Activated gamma-delta T cell (primary cell): ENCODE measurements around the gene OR2Z1.

ENCODE experiments used
- DNase-seq: peaks from one replicate; lab custom pipeline; 2025; lab: John Stamatoyannopoulos, UW
- total RNA-seq, 2 donors: gene quantifications; one replicate each; lab custom pipeline; 2026; lab: John Stamatoyannopoulos, UW

OR2Z1 gene, protein sequence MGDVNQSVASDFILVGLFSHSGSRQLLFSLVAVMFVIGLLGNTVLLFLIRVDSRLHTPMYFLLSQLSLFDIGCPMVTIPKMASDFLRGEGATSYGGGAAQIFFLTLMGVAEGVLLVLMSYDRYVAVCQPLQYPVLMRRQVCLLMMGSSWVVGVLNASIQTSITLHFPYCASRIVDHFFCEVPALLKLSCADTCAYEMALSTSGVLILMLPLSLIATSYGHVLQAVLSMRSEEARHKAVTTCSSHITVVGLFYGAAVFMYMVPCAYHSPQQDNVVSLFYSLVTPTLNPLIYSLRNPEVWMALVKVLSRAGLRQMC
- 0 reads per million in 2 donors for total RNA-seq

DNA sequence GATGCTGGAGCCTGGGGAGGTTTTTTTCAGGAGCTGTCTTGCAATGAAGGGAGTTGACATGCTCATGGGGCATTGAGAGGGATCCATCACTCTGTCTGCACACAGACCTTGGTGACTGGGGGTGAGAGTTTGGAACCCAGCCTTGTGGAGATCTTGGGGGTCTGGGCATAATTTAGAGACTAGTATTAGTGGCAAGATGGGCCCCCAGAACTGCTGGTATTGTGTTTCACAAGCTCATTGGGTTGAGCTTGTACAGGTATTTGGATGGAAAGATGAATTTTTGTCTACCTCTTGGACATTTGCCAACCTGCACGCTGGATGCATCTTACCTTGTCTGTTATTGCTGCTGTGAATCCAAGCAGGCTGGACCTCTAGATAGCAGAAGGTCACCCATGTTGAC lies at the start of gene OR2Z1:
TSS of gene OR2Z1 (plus strand) at position 301 of the 400 bp plus-strand sequence. CDS start 9,395 bp downstream, outside the sequence.
- DNase-seq, result no peak

DNA sequence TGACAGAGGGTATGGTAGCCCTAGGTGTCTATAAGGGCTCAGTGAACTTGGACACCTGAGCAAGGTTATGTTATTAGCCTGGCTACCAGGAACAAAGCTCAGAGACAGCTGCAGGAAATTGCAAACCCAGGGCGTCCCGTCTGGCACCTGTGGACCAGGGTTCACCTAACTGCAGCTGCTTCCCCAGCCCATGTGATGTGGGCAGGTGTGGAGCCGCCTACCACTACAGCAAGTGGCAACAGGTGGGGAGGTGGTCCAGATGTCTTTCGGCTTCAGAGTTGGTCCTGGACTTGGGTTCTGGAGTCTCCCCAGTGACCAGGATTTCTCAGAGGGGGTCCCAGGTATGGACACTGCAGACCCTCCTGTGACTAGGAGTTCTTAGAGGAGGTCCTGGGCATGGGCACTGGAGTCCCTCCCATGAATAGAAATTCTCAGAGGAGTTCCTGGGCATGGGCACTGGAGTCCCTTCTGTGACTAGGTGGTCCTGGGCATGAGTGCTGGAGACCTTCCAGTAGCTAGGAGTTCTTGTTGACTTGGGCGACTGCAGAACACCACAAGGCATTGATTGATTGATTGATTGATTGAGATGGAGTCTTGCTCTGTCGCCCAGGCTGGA lies 48.0 kb upstream of the OR2Z1 start:
- DNase-seq, result no peak

DNA sequence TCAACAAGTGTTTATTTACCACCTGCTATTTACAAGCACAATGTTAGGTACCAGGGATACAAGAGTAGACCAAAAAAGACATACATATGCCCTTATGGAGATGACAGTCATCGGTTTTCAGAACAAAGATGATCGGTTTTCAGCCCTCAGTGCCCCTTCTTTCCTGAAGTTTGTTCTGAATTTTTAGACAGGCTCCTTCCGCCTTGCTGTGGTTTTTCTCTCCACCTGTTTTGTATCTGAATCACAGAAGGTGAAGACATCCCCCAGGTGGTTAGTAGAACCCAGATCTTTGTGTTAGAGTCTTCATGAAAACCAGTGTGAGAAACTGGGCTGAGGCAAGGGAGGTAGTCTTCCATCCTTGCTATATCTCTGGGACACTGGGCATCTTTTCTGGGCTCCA lies 46.4 kb upstream of the OR2Z1 start:
- DNase-seq, result no peak

DNA sequence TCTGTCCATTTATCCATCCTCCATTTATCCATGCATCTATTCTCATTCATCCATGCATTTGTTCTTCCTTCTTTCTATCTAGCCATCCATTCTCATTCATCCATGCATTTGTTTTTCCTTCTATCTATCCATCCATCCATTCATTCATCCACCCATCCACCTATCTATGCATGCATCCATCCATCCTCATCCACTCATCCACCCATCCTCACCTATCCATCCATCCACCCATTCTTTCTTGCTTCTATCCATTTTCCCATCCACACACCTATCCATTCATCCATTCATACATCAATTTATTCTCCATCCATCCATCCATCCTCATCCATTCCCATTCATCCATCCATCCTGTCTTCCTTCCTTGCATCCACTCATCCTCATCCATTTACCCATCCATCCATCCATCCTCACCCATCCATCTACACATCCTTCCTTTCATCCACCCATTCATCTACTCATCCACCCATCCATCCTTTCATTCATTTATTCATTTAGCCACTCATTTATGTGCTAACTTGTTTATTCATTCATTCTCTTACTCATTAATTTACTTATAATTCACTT lies 43.1 kb upstream of the OR2Z1 start:
- DNase-seq, result no peak

DNA sequence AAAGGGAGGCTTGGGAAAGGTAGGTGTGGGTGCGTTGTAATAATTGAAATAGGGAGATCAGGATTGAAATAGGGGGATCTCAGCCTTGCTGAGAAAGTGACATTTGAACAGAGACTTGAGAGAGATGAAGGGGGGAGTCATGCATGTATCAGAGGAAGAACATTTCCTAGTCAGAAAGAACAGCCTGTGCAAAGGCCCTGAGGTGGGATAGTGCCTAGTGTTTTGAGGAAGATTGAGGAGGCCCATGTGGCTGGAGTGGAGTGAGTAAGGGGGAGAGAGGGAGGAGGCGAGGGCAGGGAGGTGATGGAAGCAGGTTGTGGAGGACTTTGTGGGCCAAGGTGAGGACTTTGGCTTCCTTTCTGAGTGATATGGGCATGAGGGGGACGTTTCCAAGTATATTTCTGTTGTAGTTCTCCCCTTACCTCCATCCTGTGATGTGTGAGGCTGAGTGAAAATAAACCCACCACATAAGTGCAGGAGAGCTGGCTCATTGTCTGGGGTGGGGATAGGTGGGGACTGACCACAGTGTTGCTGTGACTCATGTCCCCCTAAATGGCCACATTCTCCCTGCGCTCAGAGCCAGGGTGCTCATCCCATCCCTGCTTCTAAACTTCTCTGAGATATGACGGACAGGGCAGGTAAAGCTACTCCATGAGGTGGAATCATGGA lies 40.6 kb upstream of the OR2Z1 start:
- no peak for DNase-seq

DNA sequence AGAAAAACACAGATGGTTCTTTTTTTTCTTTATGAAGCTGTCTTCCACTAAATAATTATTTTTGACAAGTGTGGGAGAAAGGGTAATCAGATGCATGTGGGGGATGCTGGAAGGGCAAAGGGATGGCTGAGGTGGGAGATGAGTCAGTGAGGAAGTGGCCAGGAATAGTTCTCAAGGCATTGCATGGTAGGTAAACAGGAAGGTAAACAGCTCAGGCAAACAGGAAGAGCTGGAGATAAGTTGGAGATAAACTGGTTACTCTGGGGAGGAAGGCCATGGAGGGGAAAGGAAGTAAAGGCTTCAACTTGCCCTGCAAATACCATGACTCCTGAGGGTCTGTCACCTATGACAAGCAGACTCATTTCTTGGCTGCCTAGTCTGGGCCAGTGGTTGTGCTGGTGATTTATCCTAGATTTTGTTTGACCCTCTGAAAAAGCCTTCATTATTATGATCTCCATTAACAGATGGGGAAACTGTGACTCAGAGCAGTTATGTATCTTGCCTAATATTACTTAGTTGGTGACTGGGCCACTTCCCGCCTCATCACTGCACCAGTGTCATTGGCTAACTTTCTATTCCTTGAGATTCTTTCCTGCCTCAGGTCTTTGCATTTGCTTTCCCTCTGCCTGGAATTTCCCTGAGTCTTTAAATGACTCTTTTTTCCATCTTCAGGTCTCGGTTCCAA lies 39.9 kb upstream of the OR2Z1 start:
- no peak for DNase-seq

DNA sequence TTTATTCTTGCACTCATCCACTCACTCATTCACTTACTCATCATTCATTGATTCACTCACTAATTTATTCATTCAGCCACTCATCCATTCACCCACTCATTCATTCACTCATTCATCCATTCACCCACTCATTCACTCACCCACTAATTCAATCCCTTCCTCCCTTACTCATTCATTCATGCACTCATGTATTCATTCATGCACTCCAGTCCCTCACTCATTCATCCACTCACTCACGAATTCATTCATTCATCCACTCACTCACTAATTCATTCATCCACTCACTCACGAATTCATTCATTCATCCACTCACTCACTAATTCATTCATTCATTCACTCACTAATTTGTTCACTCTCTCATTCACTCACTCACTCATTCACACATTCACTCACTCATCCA lies 39.0 kb upstream of the OR2Z1 start:
- DNase-seq, result no peak

DNA sequence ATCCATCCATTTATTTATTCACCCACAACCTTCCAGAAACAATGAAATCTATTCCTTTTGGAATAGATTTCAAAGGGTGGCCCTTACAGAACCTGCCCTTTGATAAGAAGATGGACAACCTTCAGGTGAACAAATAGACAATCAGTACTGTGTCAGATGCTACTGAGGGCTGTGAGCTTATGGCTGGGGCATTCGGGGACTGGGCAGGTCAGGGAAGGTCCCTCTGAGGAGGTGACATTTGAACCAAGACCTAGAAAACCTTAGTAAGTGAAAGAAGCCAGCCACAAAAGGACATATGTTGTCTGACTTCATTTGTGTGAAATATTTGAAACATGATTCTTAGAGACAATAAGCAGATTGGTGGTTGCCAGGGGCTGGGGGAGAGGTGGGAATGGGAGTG lies 38.5 kb upstream of the OR2Z1 start:
- DNase-seq, result no peak

DNA sequence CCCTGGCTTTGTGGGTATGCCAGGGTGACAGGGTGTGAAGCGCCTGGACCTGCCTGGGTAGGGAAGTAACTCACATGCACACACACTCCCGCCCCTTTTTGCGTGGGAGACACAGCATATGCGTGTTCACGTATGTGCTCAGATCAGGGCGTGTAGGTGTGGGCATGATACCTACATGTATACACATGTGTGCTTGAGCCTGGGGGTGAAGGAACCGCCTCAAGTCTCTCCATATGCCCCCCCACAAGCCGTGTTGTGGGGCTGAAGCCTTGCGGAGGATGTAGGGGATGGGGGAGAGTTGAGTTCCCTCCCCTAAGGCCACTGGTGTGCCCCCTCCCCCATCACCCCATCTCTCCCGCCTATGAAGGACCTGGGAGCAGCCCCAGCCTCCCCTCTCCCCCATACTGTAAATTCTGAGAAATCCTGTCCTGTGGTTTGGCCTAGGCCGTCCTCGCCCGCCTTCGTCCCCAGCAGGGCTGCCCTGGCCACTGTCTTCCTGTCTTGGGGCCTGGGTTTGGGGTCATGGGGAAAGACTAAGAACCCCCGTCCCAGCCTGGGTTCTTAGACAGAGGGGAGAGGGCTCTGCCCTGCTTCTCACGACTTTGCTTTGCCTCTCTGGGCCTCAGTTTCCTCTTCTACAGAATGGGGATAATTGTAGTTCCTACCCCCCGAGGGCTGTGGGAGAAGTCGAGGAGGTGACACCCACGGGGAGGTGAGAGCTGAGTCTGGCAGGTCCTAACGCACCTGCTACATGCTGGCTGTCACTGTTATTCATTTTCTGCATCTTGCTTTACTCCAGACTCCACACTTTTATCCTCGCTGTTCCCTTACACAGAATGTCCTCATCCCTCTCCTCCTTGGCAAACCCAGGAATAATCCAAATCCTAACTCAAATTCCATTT lies 37.2 kb upstream of the OR2Z1 start:
- DNase-seq, result no peak

DNA sequence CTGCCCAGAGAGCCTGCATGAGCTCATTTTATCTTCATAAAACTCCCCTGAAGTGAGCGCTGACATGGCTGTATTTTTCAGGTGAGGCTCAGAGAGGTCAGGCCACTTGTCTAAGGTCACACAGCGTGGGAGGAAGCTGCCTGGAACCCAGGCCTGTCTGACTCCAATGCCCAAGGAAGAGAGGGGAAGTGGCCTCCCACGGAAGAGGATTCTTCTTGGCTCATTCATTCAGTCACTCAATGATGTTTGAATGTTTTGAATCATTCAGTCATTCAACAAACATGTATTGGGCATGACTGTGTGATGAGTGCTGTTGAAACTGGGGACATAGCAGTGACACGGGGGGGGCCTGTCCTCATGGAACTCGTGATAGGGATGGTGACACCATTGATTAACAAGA lies 34.9 kb upstream of the OR2Z1 start:
- DNase-seq, result no peak

DNA sequence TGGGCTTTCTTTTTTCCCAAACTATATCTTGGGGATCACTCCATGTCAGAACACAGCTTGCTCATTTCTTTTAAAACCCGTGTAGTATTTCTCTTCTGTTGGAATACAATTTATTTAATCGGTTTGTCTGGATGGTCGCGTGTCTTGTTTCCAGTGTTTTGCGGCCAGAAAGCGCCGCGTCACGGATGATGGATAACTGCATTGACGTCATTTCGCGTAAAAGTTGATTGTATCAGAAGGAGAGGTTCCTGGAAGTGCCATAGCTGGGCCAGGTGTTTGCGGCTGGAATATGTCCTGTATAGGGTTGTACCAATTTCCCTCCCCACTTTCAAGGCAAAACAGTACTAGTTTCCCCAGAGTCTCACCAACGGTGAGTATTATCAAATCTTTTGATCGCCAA lies 32.5 kb upstream of the OR2Z1 start:
- no peak for DNase-seq

DNA sequence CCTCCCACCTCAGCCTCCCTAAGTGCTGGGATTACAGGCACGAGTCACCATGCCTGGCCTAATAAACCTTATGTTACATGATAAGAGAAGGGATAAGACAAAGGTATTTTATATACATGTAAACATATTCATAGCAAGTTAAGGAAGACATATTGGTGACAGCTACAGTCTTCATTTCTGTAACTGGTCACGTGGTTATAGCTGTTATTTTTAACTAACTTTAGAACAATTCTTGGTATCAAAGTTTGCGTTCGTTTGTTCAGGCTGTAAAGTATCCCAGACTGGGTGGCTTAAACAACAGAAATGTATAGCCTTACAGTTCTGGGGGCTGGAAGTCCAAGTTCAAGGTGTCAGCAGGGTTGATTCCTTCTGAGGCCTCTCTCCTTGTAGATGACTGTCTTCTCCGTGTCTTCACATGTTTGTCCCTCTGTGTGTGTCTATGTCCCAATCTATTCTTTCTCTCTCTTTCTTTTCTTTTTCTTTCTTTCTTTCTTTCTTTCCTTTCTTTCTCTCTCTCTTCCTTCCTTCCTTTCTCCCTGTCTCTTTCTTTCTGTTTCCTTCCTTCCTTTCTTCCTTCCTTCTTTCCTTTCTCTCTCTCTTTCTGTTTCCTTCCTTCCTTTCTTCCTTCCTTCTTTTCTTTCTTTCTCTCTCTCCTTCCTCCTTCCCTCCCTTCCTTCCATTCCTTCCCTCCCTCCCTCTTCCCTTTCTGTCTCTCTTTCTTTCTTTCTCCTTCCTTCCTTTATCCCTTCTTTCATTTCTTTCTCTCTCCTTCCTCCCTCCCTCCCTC lies 30.5 kb upstream of the OR2Z1 start:
- DNase-seq, result no peak

DNA sequence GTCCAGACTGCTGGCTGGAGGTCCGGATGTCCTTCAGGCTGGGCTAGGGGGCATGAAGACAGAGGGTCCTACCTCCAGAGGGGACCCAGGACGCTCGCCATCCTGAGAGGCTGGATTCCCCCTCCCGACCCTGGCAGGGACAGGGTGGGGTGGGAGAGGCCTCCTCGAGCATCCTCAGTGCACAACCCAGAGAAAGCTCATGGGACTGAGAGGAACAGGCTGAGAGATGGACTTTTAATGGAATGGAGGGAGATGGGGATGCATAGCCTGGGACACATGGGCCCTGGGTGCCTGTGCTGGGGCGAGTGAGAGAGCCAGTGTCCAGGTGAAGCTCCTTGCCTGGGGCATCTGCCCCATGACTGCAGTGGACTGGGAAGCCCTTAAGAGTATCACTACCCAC lies 25.9 kb upstream of the OR2Z1 start:
- DNase-seq, result no peak

DNA sequence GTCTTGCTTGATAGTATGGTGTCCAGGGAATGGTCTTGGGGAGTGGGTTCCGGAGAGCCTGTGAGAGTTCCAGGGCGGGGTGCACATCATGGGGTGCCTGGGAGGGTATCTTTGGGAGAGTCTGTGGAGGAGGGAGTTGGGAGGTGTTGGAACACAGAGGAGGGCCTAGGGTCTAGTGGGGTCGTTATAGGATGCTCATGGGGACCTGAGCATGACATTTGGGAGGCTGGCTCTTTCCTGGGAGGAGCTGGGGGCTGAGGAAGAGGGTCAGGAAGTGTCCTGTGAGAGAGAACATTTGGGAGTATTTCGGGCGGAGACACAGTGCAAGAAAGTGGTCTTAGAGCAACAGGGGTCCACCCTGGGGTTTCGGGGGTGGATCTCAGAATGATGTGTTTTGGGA lies 25.5 kb upstream of the OR2Z1 start:
- no peak for DNase-seq

DNA sequence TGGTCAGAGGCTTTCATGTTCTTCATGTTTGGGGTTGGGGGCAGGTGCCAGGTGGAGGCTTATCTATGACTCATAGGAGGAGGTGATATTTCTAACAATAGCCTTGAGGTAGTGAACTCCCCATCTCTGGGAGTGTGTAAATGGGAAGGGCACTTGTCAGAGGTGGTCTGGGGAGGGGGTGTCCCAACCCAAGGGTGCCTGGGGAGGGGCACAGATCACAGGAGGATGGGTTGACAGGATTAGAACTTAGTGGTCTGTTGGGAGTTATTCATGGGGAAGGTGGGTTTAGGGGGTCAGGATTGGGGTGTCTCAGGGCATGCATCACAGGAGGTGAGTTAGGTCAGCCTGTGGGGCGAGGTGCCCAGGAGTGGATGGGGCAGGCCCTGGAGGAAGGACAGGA lies 24.4 kb upstream of the OR2Z1 start:
- DNase-seq, result no peak

DNA sequence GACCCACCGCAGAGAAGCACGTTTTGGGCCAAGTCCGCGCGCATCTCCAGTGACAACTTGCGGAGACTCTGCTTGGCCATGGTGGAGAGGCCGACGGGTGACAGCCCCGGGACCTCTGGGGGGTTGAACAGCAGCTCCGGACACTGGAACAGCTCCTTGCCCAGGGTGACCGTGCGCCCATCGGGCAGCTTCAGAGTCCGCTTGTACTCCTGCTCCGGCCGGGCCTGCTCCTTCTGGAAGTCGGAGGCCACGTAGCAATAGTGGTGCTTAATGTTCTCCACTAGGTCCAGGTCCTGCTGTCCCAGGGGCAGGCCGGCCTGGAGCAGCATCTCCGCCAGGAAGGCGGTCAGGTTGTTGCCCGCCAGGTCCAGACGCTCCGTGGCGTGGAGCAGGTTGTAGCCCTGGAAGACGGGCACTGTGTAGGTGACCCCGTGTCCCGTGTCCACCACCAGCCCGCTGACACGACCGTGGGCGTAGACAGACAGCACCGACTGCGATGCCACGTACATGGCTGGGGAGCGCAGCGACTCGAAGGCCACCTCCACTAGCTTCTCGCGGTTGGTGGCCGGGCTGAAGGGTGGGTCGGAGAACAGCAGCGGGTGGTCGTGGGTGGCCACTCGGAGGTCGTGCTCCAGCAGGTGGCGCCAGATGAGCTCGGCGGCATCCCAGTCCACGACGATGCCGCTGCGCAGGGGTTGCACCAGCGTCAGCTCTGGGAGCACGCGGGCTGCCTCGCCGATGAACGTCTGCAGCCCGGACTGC lies 23.6 kb upstream of the OR2Z1 start:
- no peak for DNase-seq

DNA sequence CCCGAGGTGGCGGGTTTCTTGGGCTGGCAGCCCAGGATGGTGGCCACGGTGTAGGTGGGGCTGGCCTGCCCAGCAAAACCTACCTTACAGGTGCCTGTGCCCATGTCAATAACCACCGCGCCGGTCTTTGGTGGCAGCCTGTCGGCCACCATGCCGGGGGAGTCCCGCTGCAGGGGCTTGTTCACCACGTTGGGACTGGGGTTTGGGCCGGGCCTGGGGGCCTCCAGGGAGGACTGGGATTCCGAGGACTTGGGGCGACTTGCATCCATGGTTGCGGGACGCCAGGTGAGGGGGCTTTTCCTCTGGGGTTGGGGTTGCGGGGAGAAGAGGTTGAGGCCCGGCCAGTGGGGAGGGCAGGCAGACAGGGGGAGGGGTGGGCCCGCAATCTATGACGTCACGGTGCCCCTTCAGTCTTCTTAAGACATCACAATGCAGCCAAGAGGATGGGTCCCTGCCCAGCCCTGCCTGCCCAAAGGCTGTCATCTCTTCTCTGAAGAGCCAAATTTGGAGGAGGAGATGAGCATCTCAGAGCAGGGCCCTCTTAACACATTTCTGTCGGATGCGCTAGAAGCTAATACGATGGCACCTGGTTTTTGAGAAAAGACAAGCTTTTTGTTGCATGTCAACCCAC lies 22.9 kb upstream of the OR2Z1 start, which contains the start of gene ACTL9:
TSS of gene ACTL9 (minus strand) at position 363 of the 631 bp plus-strand sequence. CDS start at position 269, 94 bp downstream.
- DNase-seq, result no peak

DNA sequence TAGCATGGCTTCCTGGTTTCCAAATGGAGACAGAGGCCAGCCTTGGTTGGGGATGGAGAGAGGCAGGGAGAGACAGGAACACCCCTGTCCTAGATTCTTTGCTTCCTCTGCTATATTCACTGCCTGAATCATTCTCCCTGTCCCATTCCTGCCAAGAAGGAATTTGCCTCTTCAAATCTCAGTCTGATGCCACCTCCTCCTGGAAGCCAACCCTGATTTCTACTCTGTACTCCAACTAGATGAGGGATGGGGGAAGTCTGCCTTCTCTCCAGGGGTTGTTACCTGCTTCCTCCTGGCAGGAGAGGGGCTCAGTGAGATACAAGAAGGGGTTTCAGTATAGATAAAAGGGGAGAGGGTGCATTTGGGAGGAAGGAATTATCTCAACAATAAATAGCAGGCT lies 21.5 kb upstream of the OR2Z1 start:
- no peak for DNase-seq

DNA sequence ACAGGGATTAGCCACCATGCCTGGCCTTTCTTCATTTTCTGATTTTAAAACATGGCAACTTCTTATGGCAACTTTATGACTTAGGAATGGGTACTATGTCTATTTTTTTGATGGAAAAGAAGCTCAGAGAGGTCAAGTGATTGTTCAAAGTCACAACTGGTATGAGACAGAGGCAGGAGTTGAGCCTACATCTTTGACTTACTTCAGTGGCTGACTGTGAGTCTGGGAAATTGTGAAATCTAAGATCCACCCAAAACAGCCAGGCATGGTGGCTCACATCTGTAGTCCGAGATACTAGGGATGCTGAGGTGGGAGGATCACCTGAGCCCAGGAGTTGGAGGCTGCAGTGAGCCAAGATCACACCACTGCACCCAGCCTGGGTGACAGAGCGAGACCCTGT lies 20.5 kb upstream of the OR2Z1 start:
- DNase-seq, result no peak
